ENCODE data around the gene SARDH.
"Not testable (repeated sequence)": the region's sequence is repeated elsewhere in the genome, so short reads cannot be mapped to it uniquely, and the experiment has no call there.

SARDH gene

DNA sequence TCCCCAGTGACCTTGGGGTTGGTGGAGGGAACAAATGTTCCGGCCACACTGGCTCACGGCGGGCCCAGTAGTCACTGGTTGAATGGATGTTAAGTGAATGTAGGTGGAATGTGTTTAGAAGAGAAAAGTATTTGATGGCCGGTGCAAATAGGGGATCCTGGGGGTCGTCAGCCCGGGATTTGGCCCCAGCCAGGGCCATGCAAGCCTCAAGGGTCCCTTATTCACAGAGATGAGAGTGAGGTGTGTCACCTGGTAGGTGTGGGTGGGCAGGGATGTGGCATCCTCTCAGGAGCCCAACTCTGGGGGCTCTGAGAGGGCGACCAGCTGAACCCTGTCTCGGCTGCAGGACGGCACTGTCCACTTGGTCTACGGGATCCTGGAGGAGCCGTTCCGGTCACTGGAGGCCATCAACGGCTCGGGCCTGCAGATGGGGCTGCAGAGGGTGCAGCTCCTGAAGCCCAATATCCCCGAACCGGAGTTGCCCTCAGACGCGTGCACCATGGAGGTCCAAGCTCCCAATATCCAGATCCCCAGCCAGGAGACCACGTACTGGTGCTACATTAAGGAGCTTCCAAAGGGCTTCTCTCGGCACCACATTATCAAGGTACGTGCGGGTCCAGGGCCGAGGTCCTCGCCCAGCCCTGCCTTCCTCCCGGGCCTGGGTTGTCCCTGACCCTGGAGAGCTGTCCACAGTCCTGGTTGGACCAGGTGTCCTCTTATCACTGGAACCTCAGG is 96.1 kb downstream of the SARDH start:
- no peak for DNase-seq

DNA sequence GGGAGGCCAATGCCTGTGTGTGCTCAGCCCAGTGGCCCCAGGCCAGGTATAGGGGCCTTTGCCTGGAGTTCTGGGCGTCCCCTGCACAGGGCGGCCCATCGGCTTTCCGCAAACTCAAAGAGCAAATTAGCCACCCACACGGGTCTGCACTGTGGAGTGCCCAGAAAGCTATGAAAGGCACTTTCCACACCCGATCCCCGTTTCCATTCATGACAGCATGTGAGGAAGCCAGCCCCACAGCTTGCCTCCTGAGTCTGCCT is 96.8 kb downstream of the SARDH start:
- no peak for DNase-seq

DNA sequence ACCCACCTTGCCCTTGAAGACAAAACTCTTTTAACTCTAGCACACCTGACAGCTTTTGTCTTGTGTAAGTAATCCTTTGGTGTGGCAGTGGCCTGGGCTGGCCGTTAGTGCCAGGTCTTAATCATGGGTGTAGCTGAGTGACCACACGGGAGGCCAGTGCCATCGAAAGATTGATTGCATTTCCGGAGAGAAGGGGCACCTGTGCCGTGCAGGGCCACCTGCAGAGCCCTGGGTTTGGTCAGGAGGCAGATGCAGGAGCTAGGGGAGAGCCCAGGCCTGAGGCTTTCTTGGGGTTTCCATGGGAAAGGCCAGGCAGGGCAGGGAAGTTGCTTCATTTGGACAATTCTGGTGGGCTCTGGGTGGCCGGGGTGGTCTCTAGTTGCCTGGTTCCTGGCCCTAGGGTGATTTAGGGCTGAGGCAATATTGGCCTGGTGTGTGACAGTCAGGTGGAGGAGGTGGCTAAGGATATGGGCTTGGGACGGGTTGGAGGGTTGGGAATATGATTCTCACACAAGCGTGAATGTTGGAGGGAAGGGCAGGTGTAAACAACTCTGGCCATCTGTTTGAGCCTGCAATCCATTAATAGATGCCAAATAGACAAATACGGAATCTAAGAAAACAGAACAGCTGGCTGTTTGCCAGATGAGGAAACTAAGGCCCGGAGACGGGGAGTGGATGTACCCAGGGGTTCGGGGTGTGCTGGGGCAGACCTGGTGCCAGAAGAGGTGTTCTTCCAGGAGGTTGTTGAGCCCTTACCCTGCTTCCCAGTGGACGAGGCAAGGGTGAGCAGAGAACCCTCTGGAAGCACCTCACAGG is 97.4 kb downstream of the SARDH start:
- DNase-seq: no peak

DNA sequence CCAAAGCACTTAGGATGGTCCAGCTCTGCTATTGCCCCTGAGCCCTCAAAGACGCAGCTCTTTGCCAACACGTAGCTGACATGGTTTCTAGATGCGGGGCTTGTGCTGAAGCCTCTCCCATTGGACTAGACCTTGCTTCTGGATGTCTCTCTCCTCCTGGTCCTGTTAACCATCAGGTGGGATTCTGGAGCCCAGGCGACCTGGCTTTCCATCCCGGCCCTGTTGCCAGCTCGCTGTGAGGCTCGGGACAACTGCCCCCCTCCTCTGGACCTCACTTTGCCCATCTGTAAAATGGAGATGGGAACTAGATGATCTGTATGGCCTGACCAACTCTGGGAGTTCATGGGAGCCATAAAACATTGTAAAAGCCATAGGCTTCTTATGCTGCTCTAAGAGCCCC is 98.0 kb downstream of the SARDH start:
- DNase-seq: no peak

DNA sequence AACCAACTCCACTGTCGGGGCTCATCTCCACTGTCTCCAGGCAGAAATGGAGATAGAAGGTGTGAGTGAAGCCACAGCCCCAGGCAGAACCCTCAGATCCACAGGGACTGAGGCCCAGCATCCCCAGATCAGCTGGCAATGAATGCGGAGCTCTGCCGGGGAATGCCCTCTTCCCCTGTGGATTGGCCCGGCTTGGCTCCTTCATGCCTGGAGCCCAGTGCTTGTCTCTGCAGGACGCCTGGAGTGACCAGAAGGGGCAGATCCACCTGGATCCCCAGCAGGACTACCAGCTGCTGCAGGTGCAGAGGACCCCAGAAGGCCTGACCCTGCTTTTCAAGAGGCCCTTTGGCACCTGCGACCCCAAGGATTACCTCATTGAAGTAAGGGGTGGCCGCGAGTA is 98.5 kb downstream of the SARDH start:
- no peak for DNase-seq

DNA sequence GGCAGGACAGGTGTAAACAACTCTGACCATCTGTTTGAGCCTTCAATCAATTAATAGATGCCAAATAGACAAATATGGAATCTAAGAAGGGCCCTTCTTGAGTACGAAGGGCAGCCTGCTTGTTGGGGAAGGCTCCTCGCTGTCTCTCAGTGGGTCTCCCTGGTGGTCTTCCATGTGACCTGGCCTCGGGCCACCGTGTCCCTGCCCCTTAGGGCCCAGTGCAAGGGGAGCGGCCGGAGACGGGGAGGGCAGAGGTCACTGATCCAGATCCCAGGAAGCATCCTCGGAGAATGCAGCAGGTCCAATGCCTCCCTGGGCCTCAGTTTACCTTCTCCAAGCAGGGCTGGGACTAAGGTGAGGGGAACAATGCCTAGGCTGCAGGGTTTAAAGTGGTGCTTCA is 99.4 kb downstream of the SARDH start:
- no peak for DNase-seq

DNA sequence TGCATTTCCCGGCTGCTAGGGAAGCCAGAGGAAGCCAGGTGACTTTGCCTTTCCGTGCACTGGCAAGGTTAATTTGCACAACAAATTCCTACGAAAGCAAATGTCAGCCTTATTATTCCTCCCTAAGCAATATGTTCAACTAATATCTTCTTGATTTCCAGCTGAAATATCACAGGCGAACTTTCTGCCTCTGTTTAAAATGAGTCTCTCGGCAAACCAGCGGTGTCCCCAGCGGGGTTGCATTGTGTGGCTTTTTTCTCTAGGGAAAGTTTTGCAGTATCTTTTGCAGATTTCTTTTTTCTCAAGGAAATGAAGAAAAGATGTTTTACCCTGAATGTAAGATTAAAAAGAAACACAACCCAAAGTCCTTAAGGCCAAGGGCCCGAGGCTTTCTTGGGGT is 100.1 kb downstream of the SARDH start:
- no peak for DNase-seq

DNA sequence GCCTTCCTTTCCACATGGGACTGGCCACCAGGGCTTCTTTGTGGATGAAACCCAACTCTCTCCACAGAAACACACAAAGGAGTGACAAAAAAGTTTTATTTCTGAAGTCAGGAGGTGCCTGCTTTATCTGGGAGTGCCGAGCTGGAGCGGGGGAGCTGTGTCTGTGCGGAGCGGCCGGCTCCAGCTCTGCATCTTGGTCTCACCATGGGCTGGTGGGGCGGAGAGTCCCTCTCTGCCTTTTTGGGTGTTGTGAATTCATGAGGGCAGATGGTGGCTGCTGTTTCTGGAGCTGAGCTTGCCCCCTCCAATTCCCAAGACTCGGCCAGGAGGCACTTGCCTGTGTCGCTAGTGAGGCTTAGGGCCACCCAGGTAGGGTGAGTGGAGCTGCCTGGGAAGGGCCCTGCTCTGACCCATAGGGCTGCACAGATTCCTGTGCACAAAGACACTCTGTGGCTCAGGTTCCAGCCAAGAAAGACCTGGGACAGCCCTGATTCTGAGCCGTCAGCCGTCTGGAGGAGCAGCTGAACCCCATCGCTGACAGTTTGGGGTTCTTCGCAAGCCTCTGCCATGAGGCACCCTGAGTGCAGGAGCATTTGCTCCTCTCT is 100.6 kb downstream of the SARDH start:
- DNase-seq: no peak

DNA sequence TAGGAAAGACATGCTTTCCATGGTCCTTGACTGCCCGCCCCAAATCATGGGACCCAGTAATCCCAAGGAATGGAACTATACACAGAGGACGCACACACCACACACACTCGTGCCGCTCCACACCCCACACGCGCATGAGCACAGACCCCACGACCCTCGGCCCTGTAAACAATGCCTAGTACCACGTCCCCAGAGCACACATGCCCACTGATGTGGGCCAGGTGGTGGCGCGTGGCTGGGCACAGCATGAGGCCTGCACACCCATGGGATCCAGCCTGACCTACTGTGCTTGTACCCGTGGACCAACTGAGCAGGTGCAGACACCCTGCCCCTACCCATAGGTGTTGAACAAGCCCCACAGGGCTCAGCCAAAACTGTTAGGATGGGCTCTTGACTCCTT is 101.2 kb downstream of the SARDH start:
- no peak for DNase-seq

DNA sequence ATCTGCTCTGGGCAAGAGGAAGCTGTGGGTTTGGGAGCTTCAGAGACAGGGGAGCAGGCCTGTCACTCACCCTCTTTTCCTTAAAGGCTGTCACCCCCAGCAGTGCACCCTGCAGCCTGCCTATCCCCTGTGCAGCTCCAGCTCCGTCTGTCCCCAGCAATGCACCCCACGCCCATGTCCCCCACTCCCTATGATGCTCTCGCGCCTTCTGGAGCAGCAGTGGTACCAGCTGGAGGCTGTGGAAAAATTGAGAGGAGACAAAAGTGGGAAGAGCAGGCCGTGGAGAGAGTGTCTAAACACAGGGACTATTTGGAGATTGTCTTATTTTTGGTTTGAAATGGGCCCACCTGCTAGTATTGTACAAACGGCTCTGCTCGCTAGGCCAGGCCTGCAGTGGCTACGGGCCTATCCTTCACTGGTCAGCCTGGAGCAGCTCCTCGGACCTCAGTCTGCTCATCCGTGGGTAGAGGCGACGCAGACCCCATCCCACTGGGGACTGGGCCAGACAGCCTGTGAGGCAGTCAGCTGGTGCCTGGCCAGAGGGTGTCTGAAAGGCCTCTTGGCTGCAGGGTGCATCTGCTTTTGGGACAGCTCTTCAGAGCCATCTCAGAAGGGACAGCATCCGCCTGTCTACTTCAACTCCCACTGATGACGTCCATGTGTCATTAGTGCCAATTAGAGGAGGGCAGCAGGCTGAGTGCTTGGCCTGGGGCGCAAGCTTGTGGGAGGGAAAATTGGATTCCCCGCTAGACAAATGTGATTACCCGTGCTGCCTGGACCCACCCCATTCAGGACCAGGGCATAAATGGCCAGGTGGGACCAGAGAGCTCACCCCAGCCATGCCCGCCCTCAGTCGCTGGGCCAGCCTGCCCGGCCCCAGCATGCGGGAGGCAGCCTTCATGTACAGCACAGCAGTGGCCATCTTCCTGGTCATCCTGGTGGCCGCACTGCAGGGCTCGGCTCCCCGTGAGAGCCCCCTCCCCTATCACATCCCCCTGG is 102.3 kb downstream of the SARDH start, which contains the start of gene DBH:
Gene DBH, plus strand, starts transcription at position 831 of the 999 bp plus-strand sequence. Its CDS starts 9 bp downstream, at position 840.
- DNase-seq: no peak

DNA sequence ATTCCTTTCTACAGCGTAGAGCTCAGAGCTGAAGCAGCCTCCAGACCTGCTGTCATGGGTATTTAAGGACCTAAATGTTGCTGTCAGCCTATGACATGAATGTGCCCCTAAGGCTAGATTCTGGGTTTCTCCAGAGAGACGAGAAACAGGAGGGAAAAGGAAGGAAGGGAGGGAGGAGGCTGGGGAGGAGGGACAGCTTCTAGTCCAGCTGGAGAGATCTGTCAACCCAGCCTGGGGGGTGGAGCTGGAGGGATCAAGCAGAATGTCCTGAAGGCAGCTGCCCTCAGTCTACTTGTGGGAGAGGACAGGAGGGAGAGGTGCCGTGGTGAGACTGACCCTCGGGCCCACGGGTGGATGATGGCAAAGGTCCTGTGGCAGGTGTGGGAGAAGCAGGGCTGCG is 103.1 kb downstream of the SARDH start:
- no peak for DNase-seq

DNA sequence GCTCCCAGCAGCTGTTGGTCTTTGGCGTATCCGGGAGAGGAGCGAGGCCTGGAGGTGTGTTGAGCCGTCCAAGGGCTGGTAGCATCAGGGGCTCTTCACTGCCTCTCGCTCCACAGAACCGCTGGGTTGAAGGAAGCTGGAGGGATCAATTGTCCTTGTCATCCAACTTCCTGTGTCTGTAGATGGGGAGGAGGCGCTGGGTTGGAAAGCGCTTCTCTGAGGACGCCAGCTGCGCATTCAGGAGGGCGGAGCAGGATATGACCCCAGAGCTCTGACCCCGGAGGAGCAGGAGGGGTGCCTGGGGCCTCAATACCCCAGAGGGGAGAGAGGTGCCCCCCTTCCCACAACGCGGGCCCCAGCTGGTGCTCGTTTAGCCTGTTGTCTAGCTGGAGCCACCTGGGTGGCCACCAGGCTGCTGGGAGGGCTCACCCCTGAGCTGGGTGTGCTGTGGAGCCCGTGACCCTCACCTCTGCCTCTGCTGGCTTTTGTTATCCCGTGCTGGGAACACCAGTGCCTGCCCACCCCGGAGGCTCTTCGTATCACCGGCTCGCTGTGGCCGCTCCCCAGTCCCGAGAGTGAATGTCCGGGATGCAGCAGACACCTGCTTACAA is 104.0 kb downstream of the SARDH start:
- no peak for DNase-seq

DNA sequence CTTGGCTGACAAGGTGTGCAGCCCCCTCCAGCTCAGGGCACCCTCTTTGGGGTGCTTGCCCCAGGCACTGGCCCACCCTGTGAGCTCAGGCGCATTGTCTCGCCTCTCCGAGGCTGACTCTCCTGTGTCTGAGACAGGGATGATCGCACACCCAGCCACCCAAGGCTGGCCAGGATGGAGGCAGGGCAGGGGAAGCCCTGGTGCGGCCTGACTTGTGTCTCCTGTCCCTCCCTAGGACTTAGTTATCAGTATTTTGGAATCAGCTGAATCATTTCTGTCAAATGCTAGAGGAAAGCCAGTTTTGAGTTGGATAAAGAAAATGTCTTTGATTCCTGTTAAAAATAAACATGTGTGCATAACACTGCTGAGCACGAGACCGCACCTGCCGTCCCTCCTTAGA is 104.5 kb downstream of the SARDH start:
- no peak for DNase-seq

DNA sequence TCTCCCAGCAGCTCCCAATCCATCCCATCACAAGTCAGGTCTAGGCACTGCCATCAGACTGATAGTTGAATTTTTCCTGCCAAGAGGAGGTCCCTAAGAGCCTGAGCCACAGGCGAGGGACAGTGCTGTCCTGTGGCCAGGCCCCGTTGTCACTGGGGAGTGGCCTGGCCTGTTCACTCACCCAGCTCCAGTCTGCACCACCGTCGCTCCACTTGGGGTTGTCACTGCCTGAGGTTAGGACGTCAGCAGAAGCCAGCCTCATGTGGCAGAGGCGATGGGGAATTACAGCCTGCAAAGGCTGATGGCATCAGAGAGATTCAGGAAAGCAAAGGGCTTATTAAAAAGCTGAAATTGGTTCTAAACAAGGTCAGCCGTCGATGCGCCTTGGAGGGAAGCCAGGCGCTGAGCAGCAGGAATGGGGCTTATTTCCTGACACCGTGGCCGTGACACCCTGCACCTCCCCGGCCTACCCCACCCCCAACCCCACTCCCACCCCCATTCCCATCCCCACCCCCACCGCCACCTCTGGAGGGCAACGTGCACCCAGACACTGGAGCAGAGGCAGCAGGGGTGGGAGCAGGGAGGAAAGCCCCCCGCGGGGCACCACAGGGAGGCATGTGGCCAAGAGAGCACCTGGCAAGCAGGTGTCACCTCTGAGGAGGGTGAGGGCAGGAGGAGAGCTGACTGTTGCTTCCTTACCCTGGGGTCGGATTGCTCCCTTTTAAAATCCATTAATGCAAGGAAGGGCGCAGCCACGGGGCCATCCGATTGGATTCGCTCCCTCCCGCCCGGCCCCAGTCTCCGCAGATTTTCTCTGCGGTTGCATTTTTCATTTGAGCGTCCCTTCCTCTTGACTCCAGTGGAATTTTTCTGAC is 105.1 kb downstream of the SARDH start:
- no peak for DNase-seq

DNA sequence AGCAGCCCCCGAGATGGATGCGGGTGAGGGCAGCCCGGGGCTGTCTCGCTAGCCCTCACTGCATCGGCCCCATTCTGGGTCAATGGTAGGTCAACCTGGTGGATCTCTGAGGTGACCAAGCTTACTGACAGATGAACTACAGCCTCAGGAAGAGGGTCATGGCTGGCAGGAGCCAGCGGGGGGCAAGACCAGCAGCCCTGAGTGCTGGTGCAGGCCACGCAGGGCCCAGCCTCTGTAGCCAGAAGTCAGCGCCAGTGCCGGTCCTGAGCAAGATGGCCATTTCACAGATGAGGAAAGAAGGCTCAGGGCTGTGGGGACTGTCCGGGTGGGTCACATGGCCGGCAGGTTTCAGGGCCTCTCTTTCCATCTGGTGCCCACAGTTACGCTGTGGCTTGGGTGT is 107.0 kb downstream of the SARDH start:
- DNase-seq: no peak

DNA sequence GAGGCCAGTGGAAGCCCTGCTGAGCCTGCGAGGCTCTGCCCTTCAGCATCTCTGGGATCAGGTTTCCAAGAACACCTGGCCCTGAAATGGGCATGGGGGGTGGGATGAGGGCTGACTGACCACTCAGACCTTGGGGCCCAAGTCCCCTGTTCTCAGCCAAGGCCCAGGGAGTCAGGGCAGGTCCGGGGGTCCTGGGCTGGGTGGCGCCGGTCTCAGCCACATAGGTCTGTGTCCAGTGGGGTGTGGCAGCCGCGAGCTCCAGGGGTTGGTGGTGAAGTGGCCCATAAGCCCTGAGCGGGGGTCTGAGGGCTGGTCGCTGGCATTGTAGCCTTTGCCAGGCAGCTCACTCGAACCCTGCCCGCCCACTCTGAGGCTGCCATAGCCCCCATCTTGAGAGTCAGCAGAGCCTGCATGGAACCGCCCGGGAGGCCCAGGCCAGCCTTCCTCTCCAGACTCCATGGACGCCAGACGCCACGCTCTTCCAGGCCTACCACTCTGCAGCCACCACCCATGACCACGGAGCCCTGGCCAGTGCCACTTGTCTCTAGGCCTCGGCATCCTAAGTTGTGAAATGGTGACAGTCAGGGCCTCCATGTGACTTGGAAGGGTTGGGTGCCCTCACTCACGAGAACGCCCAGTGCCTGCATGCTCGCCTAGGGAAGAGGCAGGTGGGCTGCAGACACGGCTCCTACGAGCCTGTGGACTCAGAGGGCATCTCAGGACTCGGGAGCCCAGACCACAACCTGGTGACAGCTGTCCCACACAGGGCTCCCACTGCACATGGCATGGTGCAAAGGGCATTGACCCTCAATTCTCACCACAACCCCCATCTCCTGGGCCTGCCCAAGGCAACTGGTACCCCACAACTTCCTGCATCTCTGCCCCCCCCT is 108.7 kb downstream of the SARDH start:
- DNase-seq: no peak

DNA sequence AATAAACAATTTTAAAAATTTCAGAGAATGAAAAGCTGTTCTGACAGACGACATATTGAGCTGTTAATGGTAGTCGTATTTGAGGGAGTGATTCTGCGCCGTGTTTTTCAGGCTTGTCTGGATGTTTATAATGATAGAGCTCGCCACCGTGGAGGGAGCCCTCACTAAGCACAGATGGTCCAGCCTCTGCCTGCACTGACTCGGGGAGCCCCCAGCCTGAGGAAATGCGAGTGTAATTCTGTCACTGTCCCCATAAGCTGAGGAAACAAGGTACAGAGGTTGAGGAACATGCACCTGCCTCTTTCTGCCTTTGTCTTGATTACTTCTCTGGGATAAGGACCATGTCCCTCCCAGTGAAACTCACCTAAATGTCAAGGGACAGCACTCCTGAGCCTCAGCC is 109.4 kb downstream of the SARDH start:
- no peak for DNase-seq

DNA sequence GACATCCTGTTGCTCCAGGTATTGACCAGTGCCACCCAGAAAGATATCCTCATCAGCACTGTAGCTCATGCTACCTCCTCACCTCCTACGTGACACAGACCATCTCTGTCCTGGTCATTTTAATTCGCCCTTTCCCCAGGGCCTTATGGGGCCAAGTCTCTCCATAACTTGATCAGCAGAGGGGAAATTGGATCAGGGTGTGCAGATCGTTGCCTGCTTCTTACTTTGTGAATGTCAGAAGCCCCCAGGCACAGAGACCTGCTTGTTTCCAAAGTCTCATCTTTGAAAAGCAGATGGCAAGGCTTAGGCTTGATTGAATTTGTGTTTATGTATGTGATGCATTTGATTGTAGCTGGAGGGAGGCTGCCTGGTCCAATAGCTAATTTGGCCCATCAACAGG is 110.8 kb downstream of the SARDH start:
- no peak for DNase-seq

DNA sequence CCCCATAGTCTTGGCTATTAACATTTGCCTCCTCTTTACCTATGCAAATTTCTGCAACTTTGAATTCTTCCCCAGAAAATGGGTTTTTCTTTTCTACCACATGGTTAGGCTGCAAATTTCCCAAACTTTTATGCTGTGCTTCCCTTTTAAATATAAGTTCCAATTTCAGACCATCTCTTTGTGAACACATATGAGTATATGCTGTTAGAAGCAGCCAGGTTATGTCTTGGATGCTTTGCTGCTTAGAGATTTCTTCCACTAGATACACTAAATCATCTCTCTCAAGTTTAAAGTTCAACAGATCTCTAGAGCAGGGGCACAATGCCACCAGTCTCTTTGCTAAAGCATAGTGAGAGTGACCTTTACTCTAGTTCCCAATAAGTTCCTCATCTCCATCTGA is 112.1 kb downstream of the SARDH start:
- not testable (repeated sequence) for DNase-seq

DNA sequence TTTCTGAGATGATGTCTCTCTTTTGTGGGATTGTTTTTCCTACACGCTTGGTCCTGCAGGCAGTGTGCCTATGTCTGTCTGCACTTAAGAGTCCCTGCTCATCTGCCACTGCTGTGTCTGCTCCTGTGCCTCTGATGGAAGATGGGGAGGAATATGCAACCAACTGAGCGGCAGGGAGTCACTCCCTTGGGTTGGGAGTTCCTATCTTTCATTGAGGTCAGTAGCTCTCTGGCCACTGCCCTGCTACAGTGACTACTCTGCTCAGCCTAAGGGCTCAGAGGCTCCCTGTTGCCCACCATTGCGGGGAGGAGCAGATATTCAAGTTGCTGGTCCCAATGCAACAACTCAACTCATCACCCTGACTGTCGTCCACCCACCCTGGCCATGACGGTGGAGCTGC is 115.6 kb downstream of the SARDH start:
- no peak for DNase-seq
